Immature natural killer cell (primary cell): ENCODE data around the gene TAP2. TPM values are rescaled to one million over a fixed set of nuclear protein-coding genes. Genes with fewer than 3 reads are reported as not detected.

Experiments used
- DNase-seq, 3 donors: peaks; one replicate each; pipeline ENCODE4 v3.0.0; 2022; ENCODE audit warnings: mixed read lengths in 1 of 3
- H3K27ac Mint-ChIP-seq, 6 donors: one replicate each; pipeline ENCODE4 v1.8.0; 2020; ENCODE audit warnings: mixed read lengths in 6 of 6, mild to moderate bottlenecking in 5 of 6, inconsistent platforms in 4 of 6, moderate library complexity in 3 of 6
- H3K27me3 Mint-ChIP-seq, 3 donors: one replicate each; pipeline ENCODE4 v1.8.0; 2020 to 2021; ENCODE audit warnings: low read depth in 3 of 3, mild to moderate bottlenecking in 3 of 3, mixed read lengths in 3 of 3, moderate library complexity in 3 of 3, inconsistent platforms in 1 of 3
- H3K36me3 Mint-ChIP-seq, 3 donors: one replicate each; pipeline ENCODE4 v1.8.0; 2020; ENCODE audit warnings: mixed read lengths in 3 of 3, inconsistent platforms in 2 of 3, mild to moderate bottlenecking in 2 of 3
- H3K4me1 Mint-ChIP-seq, 2 donors: one replicate each; pipeline ENCODE4 v1.8.0; 2020; ENCODE audit warnings: inconsistent platforms in 2 of 2, mild to moderate bottlenecking in 2 of 2, mixed read lengths in 2 of 2, moderate library complexity in 1 of 2
- H3K4me3 Mint-ChIP-seq, 5 donors: one replicate each; pipeline ENCODE4 v1.8.0; 2020; ENCODE audit warnings: mild to moderate bottlenecking in 5 of 5, mixed read lengths in 5 of 5, inconsistent platforms in 3 of 5, moderate library complexity in 3 of 5
- H3K9me3 Mint-ChIP-seq, 6 donors: one replicate each; pipeline ENCODE4 v1.8.0; 2020; ENCODE audit warnings: mild to moderate bottlenecking in 6 of 6, mixed read lengths in 6 of 6, inconsistent platforms in 4 of 6, moderate library complexity in 3 of 6
- polyA plus RNA-seq, 3 donors: library from polyadenylated mRNA; unstranded; fragments of 300-500 nt; fragmentation: Illumina TruSeq; gene quantifications; one replicate each; pipeline ENCODE4 v1.2.3, GENCODE V29; 2021

Gene TAP2
- polyA plus RNA-seq, 3 donors from 2014 or later, result 16.9 to 67.6 (median 30.4) TPM

DNA sequence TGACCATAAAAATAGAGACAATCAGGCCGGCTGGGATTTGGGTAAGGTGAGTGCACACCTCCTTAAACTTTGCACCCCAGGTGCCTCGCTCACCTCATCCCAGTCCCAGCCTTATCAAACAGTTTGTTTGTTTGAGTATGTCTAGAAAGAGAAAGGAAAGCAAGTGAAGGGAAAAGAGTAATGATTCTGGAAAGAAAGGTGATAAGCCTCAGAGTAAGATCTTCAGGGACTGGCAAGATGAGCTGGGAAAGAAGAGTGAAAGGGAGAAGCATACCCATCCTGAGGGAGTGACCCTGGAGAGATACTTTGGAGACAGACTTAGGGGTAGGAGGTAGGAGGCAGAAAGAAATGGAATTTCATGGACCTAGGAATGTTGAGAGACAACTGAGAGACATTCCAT, 1.7 kb downstream of the TAP2 start:
- Mint-ChIP-seq H3K27ac (peak overlapping the region; percentile 84 to 100 (median 94)), H3K4me3 (peak overlapping the region; percentile 78 to 92 (median 92)), H3K27me3 (peaks cover 3 to 11% (median 4%) of the 10 kb centered on the region in 3 donors), H3K9me3 (no peaks in the 10 kb centered on the region), H3K4me1 (peaks cover 68 to 95% of the 10 kb centered on the region in 2 donors), H3K36me3 (peaks cover 19 to 65% (median 55%) of the 10 kb centered on the region in 3 donors)
- no peak for DNase-seq

- no peak for DNase-seq
- Mint-ChIP-seq H3K27me3 (peaks cover 0 to 11% (median 3%) of the 10 kb centered on the region in 3 donors), H3K36me3 (peaks cover 14 to 65% (median 56%) of the 10 kb centered on the region in 3 donors), H3K4me3 (peak overlapping the region in 1 of 5 donors; percentile 18), H3K4me1 (peaks cover 55 to 93% of the 10 kb centered on the region in 2 donors), H3K9me3 (no peaks in the 10 kb centered on the region), H3K27ac (peak overlapping the region; percentile 8 to 57 (median 41))
Observed at GRCh38 chr6:32835167-32835893, 3.2 kb downstream of the TAP2 start.

GRCh38 chr6:32833664-32834063, 4.9 kb downstream of the TAP2 start:
- Mint-ChIP-seq H3K36me3 (peaks cover 14 to 67% (median 51%) of the 10 kb centered on the region in 3 donors), H3K27ac (peak overlapping the region in 4 of 6 donors; percentile 5 to 81 (median 52)), H3K4me1 (peaks cover 39 to 76% of the 10 kb centered on the region in 2 donors), H3K4me3 (no peak overlapping the region), H3K27me3 (peaks cover 0 to 4% (median 2%) of the 10 kb centered on the region in 3 donors), H3K9me3 (no peaks in the 10 kb centered on the region)
- no peak for DNase-seq

DNA sequence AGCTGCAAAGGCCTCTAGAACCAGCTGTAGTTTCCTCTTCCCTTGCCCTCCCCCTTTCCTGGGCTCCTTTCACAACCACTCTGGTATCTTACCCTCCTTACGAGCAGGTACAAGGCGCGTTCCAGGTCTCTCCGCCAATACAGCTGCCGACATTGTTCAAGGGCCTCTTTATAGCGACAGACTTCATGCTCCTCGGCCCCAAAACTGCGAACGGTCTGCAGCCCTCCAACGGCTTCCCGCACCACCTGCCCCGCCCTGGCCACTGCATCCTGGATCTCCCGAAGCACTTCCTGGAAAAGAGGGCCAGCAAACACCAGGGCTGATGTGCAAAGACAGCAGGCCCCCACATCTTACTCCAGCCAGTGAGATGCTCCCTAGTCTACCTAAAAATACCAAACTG, 6.0 kb downstream of the TAP2 start:
- Mint-ChIP-seq H3K4me3 (no peak overlapping the region), H3K36me3 (peaks cover 20 to 73% (median 56%) of the 10 kb centered on the region in 3 donors)

GRCh38 chr6:32830936-32831335, 7.6 kb downstream of the TAP2 start:
- no peaks in the 10 kb centered on the region for H3K9me3 Mint-ChIP-seq
- H3K36me3 Mint-ChIP-seq, result peaks cover 20 to 68% (median 50%) of the 10 kb centered on the region in 3 donors
- H3K4me1 Mint-ChIP-seq, result peaks cover 15 to 54% of the 10 kb centered on the region in 2 donors
- H3K27ac Mint-ChIP-seq, result peak overlapping the region in 1 of 6 donors; percentile 5
- H3K4me3 Mint-ChIP-seq, result no peak overlapping the region
- no peak for DNase-seq
- H3K27me3 Mint-ChIP-seq, result peaks cover 0 to 1% (median 0%) of the 10 kb centered on the region in 3 donors

More for the DNA sequence above, 6.0 kb downstream of the TAP2 start:
- Mint-ChIP-seq H3K9me3 (no peaks in the 10 kb centered on the region), H3K27ac (peak overlapping the region in 3 of 6 donors; percentile 32 to 65 (median 47)), H3K27me3 (peaks cover 0 to 2% (median 0%) of the 10 kb centered on the region in 3 donors), H3K4me1 (peaks cover 31 to 70% of the 10 kb centered on the region in 2 donors)
- DNase-seq, result no peak

GRCh38 chr6:32830017-32830416, 8.5 kb downstream of the TAP2 start:
- H3K27ac Mint-ChIP-seq, result peak overlapping the region in 2 of 6 donors; percentile 30 to 71
- H3K4me3 Mint-ChIP-seq, result no peak overlapping the region
- peaks cover 7 to 45% of the 10 kb centered on the region in 2 donors for H3K4me1 Mint-ChIP-seq
- no peak for DNase-seq
- peaks cover 0 to 1% (median 0%) of the 10 kb centered on the region in 3 donors for H3K27me3 Mint-ChIP-seq
- H3K9me3 Mint-ChIP-seq, result no peaks in the 10 kb centered on the region
- peaks cover 18 to 62% (median 43%) of the 10 kb centered on the region in 3 donors for H3K36me3 Mint-ChIP-seq

GRCh38 chr6:32829495-32829894, 9.0 kb downstream of the TAP2 start:
- Mint-ChIP-seq H3K4me3 (no peak overlapping the region), H3K27ac (peak overlapping the region in 1 of 6 donors; percentile 30), H3K9me3 (no peaks in the 10 kb centered on the region), H3K27me3 (peaks cover 0 to 1% (median 0%) of the 10 kb centered on the region in 3 donors), H3K4me1 (peaks cover 7 to 39% of the 10 kb centered on the region in 2 donors), H3K36me3 (peaks cover 17 to 57% (median 39%) of the 10 kb centered on the region in 3 donors)
- DNase-seq, result no peak

- peaks cover 0 to 15% of the 10 kb centered on the region in 2 donors for H3K4me1 Mint-ChIP-seq
- H3K27me3 Mint-ChIP-seq, result peaks cover 0 to 1% (median 0%) of the 10 kb centered on the region in 3 donors
- DNase-seq, result no peak
- no peaks in the 10 kb centered on the region for H3K9me3 Mint-ChIP-seq
- H3K27ac Mint-ChIP-seq, result peak overlapping the region in 2 of 6 donors; percentile 31 to 55
- H3K4me3 Mint-ChIP-seq, result no peak overlapping the region
- peaks cover 13 to 33% (median 22%) of the 10 kb centered on the region in 3 donors for H3K36me3 Mint-ChIP-seq
Observed at GRCh38 chr6:32827025-32827424, 11.5 kb downstream of the TAP2 start.

DNA sequence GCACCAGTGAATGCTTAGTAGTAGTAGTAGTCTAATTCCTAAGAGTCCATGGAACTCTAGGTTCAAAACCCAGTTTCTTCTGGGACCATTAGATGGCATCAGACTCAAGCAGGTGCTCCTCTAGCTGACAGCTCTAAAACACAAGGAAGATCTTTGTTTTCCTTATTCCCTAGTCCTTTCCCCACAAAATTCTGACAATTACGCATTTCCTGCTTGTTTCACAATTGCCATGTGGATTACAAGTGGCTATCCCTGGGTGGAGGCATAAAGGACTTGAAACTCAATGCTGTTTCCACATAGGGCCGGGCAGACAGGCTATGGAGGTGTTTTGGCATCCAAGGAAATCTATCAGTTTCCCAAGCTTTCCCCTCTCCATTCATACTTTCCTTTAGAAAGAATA, 12.6 kb downstream of the TAP2 start:
- H3K4me3 Mint-ChIP-seq, result no peak overlapping the region
- no peak for DNase-seq

GRCh38 chr6:32819729-32820128, 18.8 kb downstream of the TAP2 start:
- H3K36me3 Mint-ChIP-seq, result peaks cover 0 to 5% (median 0%) of the 10 kb centered on the region in 3 donors
- no peak overlapping the region for H3K4me3 Mint-ChIP-seq
- H3K9me3 Mint-ChIP-seq, result no peaks in the 10 kb centered on the region
- no peak for DNase-seq
- peaks cover 0 to 1% of the 10 kb centered on the region in 2 donors for H3K4me1 Mint-ChIP-seq
- H3K27me3 Mint-ChIP-seq, result peaks cover 0 to 3% (median 0%) of the 10 kb centered on the region in 3 donors
- H3K27ac Mint-ChIP-seq, result no peak overlapping the region

More for the DNA sequence above, 12.6 kb downstream of the TAP2 start:
- Mint-ChIP-seq H3K4me1 (peaks cover 0 to 4% of the 10 kb centered on the region in 2 donors), H3K27me3 (peaks cover 0 to 1% (median 0%) of the 10 kb centered on the region in 3 donors), H3K27ac (peak overlapping the region in 3 of 6 donors; percentile 5 to 36 (median 31)), H3K36me3 (peaks cover 9 to 22% (median 11%) of the 10 kb centered on the region in 3 donors), H3K9me3 (no peaks in the 10 kb centered on the region)

DNA sequence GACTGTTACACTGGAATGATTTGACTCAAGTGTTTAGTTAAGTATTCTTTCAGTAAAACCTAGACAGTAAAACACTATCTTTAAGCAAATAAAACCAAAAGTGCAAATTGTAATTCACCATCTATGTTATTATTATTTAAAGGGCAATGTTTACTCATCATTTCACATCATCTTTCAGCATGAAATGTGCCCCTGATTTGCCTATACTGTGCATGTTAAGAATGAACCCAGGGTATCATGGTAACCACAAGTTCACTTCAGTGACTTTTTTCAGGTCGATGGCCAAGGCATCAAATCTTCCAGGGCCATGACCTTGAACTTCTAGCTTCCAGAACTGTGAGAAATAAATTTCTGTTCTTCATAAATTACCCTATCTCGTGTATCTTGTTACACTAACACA, 19.7 kb downstream of the TAP2 start:
- H3K9me3 Mint-ChIP-seq, result no peaks in the 10 kb centered on the region
- peaks cover 0 to 5% (median 5%) of the 10 kb centered on the region in 3 donors for H3K36me3 Mint-ChIP-seq
- no peak for DNase-seq
- no peak overlapping the region for H3K4me3 Mint-ChIP-seq
- no peak overlapping the region for H3K27ac Mint-ChIP-seq
- peaks cover 0 to 1% of the 10 kb centered on the region in 2 donors for H3K4me1 Mint-ChIP-seq
- H3K27me3 Mint-ChIP-seq, result peaks cover 0 to 3% (median 0%) of the 10 kb centered on the region in 3 donors

DNA sequence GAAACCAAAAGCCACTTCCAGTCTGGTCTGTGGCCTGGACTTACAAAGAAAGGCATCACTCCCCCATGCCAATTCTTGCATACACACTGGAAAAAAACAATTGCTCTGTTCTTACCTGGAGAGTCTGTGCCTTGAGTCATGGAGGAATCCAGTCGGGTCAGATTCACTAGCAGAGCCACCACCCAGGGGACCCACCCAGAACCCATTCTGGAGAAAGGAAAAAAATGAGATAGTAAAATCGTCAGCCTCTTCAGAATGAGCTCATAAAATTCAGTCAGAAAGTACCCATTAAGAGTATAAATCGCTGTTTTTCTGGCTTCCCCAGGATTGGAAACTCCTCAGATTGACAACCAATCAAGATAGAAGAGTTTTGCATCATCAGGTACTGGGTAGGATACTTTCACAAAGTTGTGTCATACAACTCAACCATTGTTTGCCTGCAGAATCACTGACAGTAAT, 21.8 kb downstream of the TAP2 start, which contains the start of gene HLA-DOB:
Gene HLA-DOB (minus strand): TSS at position 257 of the 459 bp plus-strand sequence. CDS start 51 bp downstream, at position 206.
- H3K9me3 Mint-ChIP-seq, result no peaks in the 10 kb centered on the region
- no peak for DNase-seq
- H3K36me3 Mint-ChIP-seq, result peaks cover 4 to 14% (median 5%) of the 10 kb centered on the region in 3 donors
- peaks cover 0 to 1% of the 10 kb centered on the region in 2 donors for H3K4me1 Mint-ChIP-seq
- H3K27me3 Mint-ChIP-seq, result peaks cover 0 to 3% (median 0%) of the 10 kb centered on the region in 3 donors
- no peak within 1 kb of the TSS for H3K27ac Mint-ChIP-seq
- no peak within 1 kb of the TSS for H3K4me3 Mint-ChIP-seq

DNA sequence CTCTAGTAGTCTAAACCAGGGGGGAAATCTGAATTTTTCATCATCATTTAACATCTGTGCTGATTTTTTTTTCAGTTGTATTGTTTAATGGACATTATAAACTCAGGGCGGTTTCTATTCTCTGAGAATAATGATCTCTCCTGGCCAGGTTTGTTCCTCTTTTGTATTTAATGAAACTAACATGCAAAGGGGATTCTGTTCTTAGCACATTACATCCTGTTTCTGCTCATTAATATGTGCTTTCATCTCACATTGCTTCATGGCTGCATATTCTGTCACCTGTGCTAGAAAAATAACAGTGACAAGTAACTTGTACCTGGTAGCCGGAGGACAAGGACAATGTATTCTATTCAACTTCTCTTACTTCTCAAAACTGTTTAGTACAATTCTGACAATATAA, 22.5 kb downstream of the TAP2 start:
- no peak for DNase-seq
- peaks cover 0 to 1% of the 10 kb centered on the region in 2 donors for H3K4me1 Mint-ChIP-seq
- no peaks in the 10 kb centered on the region for H3K9me3 Mint-ChIP-seq
- peaks cover 4 to 14% (median 5%) of the 10 kb centered on the region in 3 donors for H3K36me3 Mint-ChIP-seq
- no peak overlapping the region for H3K27ac Mint-ChIP-seq
- H3K27me3 Mint-ChIP-seq, result peaks cover 0 to 3% (median 0%) of the 10 kb centered on the region in 3 donors
- H3K4me3 Mint-ChIP-seq, result no peak overlapping the region

DNA sequence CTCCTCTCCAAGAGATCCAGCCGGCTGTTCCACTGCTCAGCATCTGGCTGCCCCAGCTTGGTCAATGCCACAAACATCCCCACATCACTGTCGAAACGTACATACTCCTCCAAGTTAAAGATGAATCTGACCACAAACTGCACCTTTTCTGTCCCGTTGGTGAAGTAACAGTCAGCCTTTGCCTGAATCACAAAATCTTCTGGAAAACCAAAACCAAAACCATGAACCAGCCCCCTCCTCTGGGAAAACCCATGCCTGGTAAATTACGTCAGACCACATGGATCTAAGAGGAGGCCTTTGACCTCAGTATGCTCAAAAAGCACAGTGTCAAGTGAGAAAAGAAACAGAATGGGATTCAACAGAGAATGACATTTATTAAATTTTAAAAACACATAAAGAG, 23.4 kb downstream of the TAP2 start:
- Mint-ChIP-seq H3K4me1 (peaks cover 0 to 1% of the 10 kb centered on the region in 2 donors), H3K27me3 (peaks cover 0 to 3% (median 0%) of the 10 kb centered on the region in 3 donors), H3K27ac (peak overlapping the region in 1 of 6 donors; percentile 30), H3K4me3 (no peak overlapping the region), H3K9me3 (no peaks in the 10 kb centered on the region), H3K36me3 (peaks cover 5 to 14% (median 7%) of the 10 kb centered on the region in 3 donors)
- DNase-seq, result no peak
